Left forelimb (tissue), 1 donor: ENCODE measurements around the gene DDX39B.

Source experiments
- DNase-seq: peaks from one replicate; pipeline ENCODE4 v3.0.0-alpha.2; 2018; ENCODE audit warnings: low spot score

The DDX39B gene

DNA sequence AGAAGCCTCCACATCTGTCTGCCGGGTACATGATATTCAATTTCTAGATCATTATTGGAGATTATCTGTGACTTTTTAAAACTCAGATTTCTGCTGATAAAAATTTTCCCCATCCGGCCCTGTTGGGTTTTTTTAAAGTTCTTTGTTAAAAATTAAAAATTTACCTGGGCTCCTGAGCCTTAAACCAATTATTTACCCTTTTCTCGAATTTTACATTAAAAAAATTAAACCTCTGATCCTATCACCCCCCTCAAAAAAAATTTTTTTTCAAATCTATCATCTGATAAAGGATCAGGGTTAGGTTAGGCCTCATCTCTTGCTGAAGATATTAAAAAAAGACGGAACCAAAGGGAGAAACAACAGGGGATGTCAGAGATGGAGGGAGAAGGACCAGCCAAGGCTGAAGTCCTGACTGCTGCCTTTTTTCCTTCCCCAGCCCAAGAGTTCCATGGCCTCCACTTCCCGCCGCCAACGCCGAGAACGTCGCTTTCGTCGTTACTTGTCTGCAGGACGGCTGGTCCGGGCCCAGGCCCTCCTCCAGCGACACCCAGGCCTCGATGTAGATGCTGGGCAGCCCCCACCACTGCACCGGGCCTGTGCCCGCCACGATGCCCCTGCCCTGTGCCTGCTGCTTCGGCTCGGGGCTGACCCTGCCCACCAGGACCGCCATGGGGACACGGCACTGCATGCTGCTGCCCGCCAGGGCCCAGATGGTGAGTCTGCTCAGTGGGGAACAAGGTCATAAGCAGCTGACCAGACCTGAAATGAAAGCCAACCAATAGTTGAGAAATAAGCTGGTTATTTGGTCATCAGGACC lies 6.1 kb upstream of the DDX39B start:
- DNase-seq: no peak

DNA sequence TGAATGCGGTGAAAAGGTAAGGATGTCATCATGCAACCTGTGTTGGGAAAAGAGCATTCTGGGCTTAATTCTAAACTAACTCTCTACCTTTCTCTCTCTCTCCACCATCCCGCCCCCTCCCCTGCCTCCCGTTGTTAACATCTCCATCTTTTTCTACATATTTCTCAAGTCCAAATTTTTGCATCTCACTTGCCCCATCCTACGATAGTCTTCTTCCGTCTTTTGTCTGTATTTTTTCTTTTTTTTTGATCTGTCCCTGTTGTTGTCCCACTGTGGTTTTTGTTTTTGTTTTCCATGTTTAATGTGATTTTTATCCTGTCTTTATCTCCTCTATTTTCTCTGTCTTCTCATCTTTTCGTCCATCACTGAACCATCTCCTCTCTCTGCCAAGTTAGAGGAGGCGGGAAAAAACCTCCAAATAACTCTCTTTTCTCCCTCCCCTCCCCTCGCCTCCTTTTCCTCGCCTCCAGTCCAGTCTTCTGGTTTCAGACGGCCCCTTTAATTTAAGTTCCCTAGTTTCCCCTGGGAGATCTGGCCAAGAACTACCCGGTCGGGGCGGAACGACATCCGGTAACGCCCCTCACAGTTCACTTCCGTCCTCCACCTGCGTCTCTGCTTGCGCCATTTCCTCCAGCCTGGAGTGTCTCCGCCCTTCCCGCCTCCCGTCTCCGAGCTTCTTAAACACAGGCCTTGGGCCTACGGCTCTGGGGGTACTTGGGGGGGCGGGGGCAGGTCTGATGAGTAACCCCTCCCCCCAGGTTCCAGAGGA lies 5.3 kb upstream of the DDX39B start, which contains the start of gene NFKBIL1:
NFKBIL1 (plus strand) TSS at position 651 of the 769 bp plus-strand sequence; CDS start at position 738, 87 bp downstream.
- peak; percentile 96 for DNase-seq

DNA sequence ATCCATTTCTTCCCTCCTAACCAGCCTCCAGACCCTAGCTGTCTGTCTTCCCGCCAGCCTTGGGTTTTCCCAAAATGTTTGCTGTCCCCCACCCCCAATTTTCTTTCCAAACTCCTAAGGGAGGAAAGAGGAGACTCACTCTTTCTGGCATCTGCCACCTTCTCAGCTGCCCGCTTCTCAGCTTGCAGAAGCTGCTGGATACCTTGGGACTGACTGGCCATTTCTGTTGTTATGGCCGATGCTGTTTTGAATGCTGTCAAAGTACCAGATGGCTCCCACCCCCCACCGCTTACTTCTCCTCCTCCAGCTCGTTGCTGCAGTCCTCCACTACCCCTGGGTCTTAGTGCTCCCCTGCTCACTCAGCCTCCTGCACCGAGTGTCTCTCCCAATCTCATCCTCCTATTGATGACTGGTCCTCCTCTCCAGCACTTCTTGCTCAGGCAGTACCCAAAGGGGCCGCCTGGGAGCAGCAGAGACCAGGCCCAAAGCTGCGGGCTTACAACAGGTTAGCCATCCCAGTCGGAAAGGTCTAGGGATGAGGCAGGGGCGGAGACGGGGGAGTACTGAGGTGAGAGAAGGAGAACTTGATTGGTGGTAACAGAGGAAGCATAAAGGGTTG lies 4.6 kb upstream of the DDX39B start, which contains the start of gene ATP6V1G2:
ATP6V1G2 (minus strand) TSS at position 270 of the 619 bp plus-strand sequence; CDS start at position 221, 49 bp downstream.
- peak; percentile 93 for DNase-seq

DNA sequence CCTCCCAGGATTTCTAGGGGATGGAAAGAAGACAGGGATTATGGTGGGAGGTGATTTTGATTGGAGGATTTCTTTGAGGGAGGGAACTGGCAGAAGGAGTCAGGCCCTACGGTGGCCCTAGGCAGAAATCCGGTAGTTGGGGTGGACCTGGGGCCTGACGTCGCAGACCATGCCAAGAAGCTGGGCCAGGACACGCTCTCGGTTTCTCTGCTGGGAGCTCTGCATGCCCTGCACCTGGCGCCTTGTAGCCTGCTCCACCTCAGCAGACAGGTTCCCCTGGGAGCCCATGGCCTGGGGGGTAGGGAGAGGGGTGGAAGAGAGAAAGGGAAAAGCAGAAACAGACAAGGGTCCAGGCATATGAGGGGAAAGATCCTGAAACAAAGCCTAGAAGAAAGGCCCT lies 3.5 kb upstream of the DDX39B start:
- no peak for DNase-seq

DNA sequence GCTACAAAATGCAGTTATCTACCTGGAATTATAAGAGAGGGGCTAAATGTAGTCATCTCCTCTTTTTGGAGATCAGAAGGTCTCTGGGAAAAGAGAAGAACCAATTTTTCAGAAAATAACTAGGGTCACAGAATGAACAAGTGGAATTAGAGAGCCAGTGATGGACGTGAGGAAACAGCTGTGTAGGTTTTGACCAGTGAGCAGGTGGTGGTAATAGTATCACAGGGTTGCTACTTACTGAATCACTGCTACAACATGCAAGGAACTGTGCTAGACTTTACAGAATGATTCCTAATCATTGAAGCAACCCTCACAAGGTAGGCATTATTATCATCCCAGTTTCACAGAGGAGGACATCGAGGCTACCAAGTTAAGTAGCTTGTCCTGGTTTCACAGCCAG lies 2.9 kb upstream of the DDX39B start:
- DNase-seq: no peak

DNA sequence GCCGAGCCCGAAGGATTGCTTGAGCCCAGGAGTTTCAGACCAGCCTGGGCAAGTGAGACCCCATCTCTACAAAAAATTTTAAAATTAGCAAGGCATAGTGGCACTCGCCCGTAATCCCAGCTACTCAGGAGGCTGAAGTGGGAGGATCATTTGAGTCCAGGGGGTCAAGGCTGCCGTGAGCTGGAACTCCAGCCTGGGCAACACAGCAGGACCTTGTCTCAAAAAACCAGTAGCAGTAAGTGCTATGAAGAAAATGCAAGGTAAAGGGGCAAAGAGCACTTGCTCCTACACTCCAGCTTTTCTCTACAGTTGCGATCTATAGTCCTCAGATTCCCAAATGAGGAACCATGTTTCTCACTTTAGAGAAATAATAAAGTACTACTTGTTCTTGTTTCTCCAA lies 1.8 kb upstream of the DDX39B start:
- no peak for DNase-seq

DNA sequence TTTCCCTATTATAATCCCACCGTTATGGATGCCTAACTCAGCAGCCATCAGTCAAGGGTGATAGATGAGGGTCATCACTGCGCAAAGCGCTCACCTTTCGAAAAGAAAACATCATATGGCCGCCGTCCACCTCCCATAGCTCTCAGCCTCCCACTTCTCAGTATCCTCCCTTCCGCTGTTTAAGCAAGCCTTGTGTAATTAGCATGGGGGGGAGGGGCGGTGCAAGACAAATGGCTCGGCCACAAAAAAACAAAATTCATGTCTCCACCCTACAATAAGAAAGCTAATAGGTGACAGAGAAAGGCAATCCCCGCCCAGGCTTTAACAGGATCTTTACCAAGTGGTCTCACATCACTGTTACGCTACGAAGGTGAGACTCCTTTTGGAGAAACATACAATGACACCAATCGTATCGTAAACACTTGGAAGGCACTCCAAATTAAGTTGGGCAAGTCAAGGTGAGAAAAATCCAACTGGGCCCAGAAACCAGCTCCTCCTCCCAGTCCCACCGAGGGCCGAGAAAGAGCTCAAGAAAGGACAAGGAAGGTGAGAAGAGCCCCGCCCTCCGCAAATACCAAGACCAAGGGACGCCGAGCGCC lies 645 bp downstream of the DDX39B start:
- no peak for DNase-seq

DNA sequence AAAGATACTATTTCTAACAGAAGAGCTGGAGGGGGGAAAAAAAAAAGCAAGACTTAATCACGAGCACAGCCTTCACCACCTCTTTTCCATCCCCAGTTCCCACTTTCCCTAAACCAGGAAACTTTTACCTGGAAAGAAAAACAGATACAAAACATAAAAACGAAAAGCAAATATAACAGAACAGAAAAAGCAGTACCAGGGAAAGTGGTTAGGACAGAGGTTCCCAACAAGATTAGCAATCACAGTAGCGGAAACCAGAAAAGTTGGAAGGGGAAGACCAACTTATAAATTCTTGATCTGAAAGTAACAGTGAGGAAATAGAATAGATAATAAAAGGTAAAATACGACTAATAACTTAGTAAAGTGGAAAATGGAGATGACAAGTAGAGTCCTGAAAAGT lies 1.2 kb downstream of the DDX39B start:
- DNase-seq: no peak

DNA sequence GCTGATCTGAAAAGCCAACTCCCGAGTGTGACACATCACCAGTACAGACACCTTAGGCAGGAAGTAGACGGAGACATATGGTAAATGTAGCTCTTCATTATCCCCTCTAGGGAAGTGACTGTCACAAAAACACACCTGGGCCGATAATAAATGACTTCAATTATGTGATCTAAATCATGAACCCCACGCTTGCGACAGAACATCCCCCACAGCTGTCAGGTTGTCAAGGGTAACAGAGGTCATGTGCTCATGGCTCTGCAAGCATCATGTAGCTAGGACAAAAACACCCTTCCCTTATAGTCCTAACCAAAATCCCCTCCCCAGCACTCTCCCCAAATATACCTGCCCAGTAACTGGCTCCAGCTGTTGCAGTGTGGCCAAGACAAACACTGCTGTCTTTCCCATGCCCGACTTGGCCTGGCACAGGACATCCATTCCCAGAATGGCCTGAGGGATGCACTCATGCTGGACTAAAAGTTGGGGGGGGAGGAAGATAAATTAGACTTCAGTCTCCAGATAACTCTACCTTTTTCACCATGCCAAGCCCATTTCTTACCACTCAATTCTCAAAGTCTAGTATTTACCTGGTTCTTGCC lies 2.9 kb downstream of the DDX39B start:
- no peak for DNase-seq

DNA sequence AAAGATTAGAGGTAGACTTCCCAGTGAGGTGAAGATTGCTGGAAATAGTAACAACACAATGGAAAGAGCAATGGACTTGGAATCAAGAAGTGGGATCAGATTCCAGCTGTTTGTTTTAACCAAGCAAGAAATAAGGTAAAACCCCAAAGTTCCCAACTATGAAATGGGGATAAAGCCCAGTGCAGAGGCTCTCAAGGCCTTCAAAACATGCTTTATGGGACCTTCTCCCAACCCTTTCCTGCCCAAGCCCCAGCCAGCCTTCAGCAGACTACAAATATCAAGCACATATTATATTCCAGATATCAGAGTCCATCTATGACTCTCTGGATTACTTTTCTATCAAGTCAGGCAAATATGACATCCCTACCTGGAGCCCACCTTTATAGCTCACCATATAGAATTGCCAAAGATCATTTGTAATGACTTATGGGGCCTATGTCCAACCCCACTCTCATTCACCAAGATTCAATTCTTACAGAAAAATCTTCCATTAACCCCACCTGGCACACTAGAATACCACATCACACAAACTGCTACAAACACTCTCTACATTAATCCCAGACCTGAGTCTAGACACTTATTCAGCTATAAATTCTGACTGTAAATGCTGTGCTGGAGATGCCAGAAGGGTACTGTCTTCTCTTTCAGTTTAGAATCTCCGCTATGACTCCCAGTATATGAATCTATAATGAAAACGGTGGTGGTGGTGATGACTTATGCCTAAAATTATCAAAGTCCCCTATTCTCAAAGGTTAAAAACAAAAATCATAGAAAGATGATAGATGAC lies 6.1 kb downstream of the DDX39B start:
- no peak for DNase-seq

DNA sequence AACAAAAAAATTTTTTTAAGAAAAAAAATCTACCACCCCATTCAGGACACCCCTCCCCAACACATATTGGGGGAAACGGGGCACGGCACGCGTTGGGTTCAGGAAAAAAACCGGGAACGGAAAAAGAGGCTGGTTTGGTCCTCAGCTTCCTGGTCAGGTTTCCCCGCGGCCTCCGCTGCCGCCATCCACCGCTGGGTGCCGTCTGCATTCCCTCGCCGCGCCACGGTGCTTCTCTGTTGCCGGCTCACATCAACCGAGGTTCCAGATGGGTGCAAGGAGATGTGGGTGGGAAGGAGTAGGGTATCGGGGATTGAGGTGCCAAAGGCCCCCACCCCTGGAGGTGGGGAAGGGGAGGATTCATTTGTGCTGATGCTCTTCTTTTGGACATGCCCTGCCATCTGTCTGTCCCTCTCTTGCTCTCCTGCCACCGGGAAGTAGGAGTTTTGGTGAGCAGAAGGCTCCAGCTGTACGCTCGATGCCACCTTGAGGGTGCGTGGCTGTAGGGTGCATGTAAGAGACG lies 7.2 kb downstream of the DDX39B start:
- no peak for DNase-seq

DNA sequence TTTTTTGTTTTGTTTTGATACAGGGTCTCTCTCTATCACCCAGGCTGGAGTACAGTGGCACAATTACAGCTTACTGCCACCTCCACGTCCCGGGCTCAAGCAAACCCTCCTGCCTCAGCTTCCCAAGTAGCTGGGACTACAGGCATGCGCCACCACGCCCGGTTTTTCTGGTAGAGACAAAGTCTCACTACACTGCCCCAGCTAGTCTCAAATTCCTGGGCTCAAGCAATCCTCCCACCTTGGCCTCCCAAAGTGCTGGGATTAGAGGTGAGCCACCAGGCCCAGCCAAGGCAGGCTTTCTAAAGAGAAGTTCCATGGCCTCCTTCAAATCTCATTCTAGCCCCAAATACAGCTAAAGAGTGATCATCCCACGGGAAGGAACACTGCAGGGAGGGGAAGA lies 7.8 kb downstream of the DDX39B start:
- DNase-seq: no peak

DNA sequence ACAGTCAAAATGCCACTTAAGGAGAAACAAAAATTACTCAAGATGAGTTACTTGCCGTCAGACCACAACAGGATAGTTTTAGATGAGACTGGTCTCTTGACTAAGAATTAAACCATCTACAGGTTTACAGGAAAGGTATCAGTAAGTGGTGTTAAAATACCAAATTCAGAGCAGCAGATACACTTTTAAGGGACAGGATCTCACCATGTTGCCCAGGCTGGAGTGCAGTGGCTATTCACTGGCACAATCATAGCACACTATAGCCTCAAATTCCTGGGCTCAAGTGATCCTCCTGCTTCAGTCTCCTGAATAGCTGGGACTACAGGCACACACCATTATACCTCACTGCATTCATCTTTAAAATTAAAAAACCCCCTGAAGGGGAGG lies 8.4 kb downstream of the DDX39B start:
- DNase-seq: no peak

DNA sequence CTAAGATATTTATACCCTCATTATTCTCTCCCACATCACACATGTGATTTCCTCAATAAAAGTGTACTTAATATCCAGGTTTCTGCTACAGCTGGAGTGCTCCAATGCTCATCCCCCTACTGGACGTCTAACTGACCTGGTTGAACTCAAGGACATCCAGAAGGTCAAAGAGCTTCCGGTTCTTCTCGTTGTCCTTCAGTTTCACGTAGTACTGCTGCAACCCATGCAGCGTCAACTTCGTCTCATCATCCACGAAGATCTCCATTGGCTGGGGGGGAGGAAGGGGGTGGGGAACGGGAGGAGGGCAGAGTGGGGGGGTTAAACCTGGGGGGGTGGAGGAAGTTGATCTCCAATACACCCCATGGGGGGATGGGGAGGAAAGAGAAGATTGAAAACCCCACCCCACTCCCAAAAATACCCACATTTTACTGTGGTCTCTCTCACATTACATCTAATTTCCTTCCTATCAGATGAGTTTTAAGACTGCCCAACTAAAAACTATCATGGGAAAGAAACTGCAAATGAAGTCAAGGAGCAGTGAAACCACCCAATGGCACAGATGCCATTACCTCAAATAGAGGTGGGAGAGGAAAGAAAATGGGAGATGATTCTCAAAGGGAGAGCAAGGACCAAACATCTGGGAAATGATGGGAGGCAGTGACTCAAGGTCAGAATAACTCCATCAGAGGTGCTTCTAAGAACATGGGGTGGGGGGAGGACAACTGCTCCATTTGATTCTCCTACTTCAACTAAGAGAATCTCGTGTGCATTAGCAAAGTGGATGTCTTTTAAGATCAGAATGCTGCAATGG lies 9.0 kb downstream of the DDX39B start:
- DNase-seq: no peak

DNA sequence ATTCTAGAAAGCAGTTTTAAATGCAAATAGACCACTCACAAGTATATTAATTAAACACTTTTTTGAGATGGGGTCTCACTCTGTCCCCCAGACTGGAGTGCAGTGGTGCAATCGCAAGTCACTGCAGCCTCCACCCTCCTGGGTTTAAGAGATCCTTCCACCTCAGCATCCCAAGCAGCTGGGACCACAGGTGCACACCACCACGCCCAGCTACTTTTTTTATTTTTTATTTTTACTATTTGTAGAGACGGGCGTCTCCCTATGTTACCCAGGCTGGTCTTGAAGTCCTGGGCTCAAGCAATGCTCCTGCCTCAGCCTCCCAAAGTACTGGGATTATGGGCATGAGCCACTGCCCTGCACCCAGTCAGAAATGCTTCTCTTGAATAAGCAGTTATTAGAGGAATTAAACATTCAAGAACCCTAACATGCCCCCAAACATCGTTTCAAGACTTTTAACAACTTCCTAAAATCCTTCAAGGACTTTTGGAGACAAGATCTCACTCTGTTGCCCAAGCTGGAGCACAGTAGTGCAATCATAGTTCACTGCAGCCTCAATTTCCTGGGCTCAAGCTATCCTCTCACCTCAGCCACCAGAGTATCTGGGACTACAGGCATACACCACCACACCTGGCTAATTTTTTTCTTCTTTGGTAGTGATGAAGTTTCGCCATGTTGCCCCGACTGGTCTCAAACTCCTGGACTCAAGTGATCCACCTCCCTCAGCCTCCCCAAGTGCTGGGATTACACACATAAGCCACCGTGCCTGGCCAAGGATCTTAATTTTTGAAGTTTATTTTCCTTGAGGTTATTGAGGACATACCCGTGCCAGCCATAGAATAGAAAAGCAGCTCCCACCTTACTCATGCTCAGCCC lies 9.8 kb downstream of the DDX39B start:
- DNase-seq: no peak

DNA sequence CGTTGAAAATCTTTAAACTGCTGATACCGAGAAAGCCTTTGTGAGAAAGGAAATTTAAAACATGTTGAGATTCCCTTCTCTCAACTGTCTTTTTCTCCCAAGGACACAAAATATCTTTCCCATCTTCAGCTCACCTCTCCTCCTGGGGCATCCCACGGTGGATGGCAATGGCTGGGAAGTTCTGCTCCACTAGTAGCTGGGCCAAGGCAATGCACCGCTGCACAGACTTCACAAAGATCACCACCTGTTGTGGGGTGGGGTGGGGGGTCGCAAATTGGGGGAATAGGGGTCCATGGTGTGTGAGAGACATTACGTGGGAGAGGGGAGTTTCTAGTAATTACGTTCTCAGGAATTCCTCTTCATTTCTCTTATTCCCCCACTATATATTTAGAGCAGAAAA lies 10.6 kb downstream of the DDX39B start:
- DNase-seq: no peak

DNA sequence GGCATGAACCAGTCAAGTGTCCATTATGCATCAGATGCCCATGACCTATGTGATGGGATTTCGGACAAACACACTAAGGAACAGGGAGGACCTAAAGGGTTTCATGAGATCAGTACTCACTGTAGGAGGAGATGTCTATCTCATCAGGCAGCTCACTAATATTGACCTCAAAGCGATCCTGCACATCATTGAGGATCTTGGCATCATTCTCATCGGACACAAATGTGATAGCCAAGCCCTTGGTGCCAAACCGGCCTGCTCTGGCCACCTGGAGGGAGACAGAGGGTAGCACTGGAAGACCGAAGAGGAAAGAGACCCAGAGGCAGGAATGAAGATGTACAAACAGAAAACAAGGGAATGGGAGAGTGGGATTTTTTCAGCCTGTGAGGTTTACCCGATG lies 11.1 kb downstream of the DDX39B start:
- DNase-seq: no peak

DNA sequence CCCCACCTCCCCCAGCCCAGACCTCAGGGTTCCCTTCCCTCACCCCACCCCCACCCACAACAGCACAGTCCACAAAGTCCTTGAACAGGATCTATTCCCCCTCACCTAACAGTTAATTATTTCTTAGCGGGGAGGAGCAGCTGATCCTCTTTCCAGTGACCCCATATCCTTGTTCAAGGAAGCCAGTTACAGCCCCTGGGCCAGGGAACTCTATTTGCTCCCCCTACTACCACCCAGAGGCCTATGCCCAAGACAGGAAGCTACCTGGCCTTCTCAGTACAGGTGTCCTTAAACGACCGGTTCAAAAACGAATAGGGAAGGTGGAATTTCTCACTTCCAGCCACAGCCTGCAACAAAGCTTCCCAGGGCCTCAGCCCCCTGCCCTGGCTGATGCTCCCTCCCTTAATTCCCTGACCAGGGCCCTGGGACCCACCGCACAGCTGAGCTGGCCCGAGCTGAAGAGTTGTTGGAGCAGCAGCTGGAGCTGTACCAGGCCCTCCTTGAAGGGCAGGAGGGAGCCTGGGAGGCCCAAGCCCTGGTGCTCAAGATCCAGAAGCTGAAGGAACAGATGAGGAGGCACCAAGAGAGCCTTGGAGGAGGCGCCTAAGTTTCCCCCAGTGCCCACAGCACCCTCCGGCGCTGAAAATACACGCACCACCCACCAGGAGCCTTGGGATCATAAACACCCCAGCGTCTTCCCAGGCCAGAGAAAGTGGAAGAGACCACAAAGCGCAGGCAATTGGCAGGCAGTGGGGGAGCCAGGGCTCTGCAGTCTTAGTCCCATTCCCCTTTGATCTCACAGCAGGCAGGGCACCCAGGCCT lies 12.3 kb downstream of the DDX39B start:
- DNase-seq: no peak
